Measurements from ENCODE around the gene PDSS1.
"Not testable (repeated sequence)": the region's sequence is repeated elsewhere in the genome, so short reads cannot be mapped to it uniquely, and the experiment has no call there.

DNA sequence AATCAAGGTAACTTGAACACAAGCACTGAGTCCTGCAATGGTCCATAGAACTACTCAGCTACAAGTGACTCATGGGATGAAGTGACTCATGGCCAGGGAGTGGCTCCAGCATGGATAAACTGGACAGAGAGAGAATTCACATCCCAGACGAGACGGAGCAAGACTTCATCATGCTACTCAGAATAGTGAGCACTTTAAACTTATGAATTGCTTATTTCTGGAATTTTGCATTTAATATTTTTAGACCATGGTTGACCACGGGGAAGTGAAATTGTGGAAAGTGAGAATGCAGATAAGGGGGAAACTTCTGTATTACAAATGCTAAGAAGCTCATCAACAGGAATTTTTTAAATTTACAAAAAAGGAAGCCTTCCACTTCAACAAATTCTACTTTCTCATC, 15.5 kb upstream of the PDSS1 start:
- TF ChIP-seq FOXM1 (IDR thresholded peaks at IDR 0.05; ENCODE audit: borderline replicate concordance); SP1 (IDR thresholded peaks at IDR 0.05); L3MBTL2 (conservative IDR thresholded peaks at IDR 0.05); NFRKB (IDR thresholded peaks at IDR 0.05): not testable (repeated sequence)
